ENCODE results near the gene SLAMF8.
A peak's percentile ranks its signal among the peaks of the same experiment; 100 is the strongest.

Gene SLAMF8

GRCh38 chr1:159786465-159786864 lies 40.2 kb upstream of the SLAMF8 start:
- peak; percentile 9 to 44 for DNase-seq (ENCODE audit: low read depth in 2 of 2)
- no peak overlapping the region for H3K4me3 ChIP-seq (replicated peaks in 1 of 2; ENCODE audit: low read depth in 2 of 2, low read length in 2 of 2)
- no peak for TF ChIP-seq CTCF (IDR thresholded peaks at IDR 0.05; ENCODE audit: low read depth, low read length)

- no peak for TF ChIP-seq CTCF (IDR thresholded peaks at IDR 0.05; ENCODE audit: low read depth, low read length)
- peak; percentile 29 to 51 for DNase-seq (ENCODE audit: low read depth in 2 of 2)
- H3K4me3 ChIP-seq (replicated peaks in 1 of 2; ENCODE audit: low read depth in 2 of 2, low read length in 2 of 2) = no peak overlapping the region
Measured at GRCh38 chr1:159786966-159787365, 39.7 kb upstream of the SLAMF8 start.

DNA sequence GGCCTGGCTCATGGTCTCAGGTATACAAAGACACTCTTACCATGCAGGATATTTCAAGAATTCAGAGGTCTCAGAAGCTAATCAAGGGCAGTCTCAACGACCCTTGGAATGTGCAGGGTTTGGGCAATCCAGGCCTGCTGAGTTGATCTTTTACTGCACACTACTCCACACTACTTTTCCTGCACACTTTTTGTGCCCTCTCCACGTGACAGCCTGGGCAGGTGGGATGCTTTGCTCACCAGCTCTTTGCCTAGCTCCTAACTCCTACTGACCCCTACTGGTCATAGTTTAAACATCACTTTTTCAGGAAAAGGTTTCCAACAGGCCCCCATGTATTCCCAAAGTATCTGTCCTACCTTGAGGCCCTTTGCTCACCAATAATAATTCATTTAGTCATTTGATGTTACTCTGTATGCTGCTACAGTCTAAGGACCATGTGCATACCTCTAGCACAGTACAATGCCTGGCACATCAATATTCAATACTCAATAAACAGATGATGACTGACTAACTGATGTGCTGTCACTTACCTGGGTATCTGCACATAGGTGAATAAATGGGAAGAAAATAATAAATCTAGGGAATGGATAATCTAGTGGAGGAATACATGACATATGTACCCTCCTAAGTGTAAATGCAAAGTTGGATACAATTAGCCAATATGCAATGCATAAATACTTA lies 36.3 kb upstream of the SLAMF8 start:
- TF ChIP-seq CTCF (IDR thresholded peaks at IDR 0.05; ENCODE audit: low read depth, low read length) = peak; percentile 67
- peak; percentile 44 to 49 for DNase-seq (ENCODE audit: low read depth in 2 of 2)

DNA sequence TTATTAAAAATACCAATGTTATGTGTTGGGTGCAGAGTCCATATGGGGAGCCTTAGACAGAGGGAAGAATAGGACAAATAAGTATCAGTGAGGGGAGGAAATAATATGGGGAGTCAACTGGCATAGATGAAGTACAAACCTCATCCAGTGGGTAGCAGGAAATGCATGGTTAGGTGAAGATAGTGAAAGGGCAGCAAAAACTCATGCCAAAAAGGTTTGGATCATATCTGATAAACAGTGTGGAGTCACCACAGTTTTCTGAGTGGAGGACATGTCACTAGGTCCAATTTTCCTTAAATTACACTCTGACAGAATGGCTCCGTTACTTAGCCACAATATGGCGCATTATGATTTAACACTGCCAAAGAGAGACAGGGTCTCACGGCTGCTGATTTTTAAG lies 35.6 kb upstream of the SLAMF8 start:
- no peak for DNase-seq (ENCODE audit: low read depth in 2 of 2)
- H3K4me3 ChIP-seq (replicated peaks in 1 of 2; ENCODE audit: low read depth in 2 of 2, low read length in 2 of 2) = no peak overlapping the region
- no peak for TF ChIP-seq CTCF (IDR thresholded peaks at IDR 0.05; ENCODE audit: low read depth, low read length)

More for the DNA sequence above, 36.3 kb upstream of the SLAMF8 start:
- no peak overlapping the region for H3K4me3 ChIP-seq (replicated peaks in 1 of 2; ENCODE audit: low read depth in 2 of 2, low read length in 2 of 2)

- no peak for DNase-seq (ENCODE audit: low read depth in 2 of 2)
Measured at GRCh38 chr1:159791461-159791860, 35.2 kb upstream of the SLAMF8 start.

GRCh38 chr1:159795534-159795933 lies 31.1 kb upstream of the SLAMF8 start:
- no peak for DNase-seq (ENCODE audit: low read depth in 2 of 2)
- TF ChIP-seq CTCF (IDR thresholded peaks at IDR 0.05; ENCODE audit: low read depth, low read length) = no peak
- no peak overlapping the region for H3K4me3 ChIP-seq (replicated peaks in 1 of 2; ENCODE audit: low read depth in 2 of 2, low read length in 2 of 2)

More at GRCh38 chr1:159791461-159791860, 35.2 kb upstream of the SLAMF8 start:
- no peak for TF ChIP-seq CTCF (IDR thresholded peaks at IDR 0.05; ENCODE audit: low read depth, low read length)
- no peak overlapping the region for H3K4me3 ChIP-seq (replicated peaks in 1 of 2; ENCODE audit: low read depth in 2 of 2, low read length in 2 of 2)

GRCh38 chr1:159798893-159799292 lies 27.8 kb upstream of the SLAMF8 start:
- TF ChIP-seq CTCF (IDR thresholded peaks at IDR 0.05; ENCODE audit: low read depth, low read length) = peak; percentile 70
- no peak overlapping the region for H3K4me3 ChIP-seq (replicated peaks in 1 of 2; ENCODE audit: low read depth in 2 of 2, low read length in 2 of 2)
- peak; percentile 91 for DNase-seq (ENCODE audit: low read depth in 2 of 2)

Data from cardiac fibroblast (primary cell).